HG03159 (cell line): ENCODE measurements around the gene GHRL.

Source experiments
- ATAC-seq: cut with Tn5 transposase; IDR thresholded peaks from one replicate; pipeline ENCODE4 v1.9.1; 2021; ENCODE audit warnings: mild to moderate bottlenecking, moderate library complexity; ENCODE audit not compliant: unreplicated experiment

GHRL gene

GRCh38 chr3:10248184-10248983 lies 44.4 kb downstream of the GHRL start, which contains the start of gene TATDN2:
Gene TATDN2 (plus strand): TSS chr3:10248459. CDS start chr3:10249201, 742 bp downstream.
- peak; percentile 96 for ATAC-seq

GRCh38 chr3:10247679-10248183 lies 45.0 kb downstream of the GHRL start:
- no peak for ATAC-seq

- ATAC-seq = no peak
Observed at GRCh38 chr3:10245081-10245712, 47.5 kb downstream of the GHRL start.

GRCh38 chr3:10244009-10244408 lies 48.7 kb downstream of the GHRL start:
- ATAC-seq = no peak

- ATAC-seq = no peak
Observed at GRCh38 chr3:10242182-10243065, 50.3 kb downstream of the GHRL start.

GRCh38 chr3:10240799-10241198 lies 51.9 kb downstream of the GHRL start:
- no peak for ATAC-seq

- ATAC-seq = no peak
Observed at GRCh38 chr3:10238345-10239183, 54.2 kb downstream of the GHRL start.
